Panc1 (cell line): ENCODE results near the gene DHFR2.

ENCODE experiments used
- CTCF ChIP-seq: fragments of 450-650 bp; IDR thresholded peaks from 2 replicates; pipeline ENCODE4 v1.5.1; 2017; ENCODE audit warnings: mild to moderate bottlenecking
- POLR2AphosphoS5 ChIP-seq: IDR thresholded peaks from 2 replicates; pipeline ENCODE4 v1.6.1; 2012; ENCODE audit warnings: mild to moderate bottlenecking, low read depth, low read length, moderate library complexity
- SIN3A ChIP-seq: IDR thresholded peaks from 2 replicates; pipeline ENCODE4 v1.6.1; 2012; ENCODE audit warnings: low read depth, mild to moderate bottlenecking, low read length, moderate library complexity, borderline replicate concordance; ENCODE audit not compliant: insufficient read depth
- TCF7L2 ChIP-seq: IDR thresholded peaks from 2 replicates; pipeline ENCODE4 v1.6.1; 2011; ENCODE audit warnings: mild to moderate bottlenecking, low read depth, low read length, inconsistent platforms

GRCh38 chr3:94008253-94008652 is 54.5 kb downstream of the DHFR2 start:
- TF ChIP-seq CTCF, result no peak
- no peak for TF ChIP-seq POLR2AphosphoS5
- no peak for TF ChIP-seq SIN3A
- no peak for TF ChIP-seq TCF7L2
